GM12878 (cell line): ENCODE measurements around the gene SMIM28. TPM values are rescaled to one million over a fixed set of nuclear protein-coding genes. Genes with fewer than 3 reads are reported as not detected.

Experiments
- ATAC-seq: fragments of 200-7000 bp; cut with Tn5 transposase; 3 replicates; pipeline ENCODE4 v1.9.1; 2020; ENCODE audit warnings: mild to moderate bottlenecking, moderate library complexity
- BruUV-seq: library from RNA; stranded (reverse); fragments of 400-500 nt; replicated peaks from 2 replicates; lab custom pipeline; 2021; lab: Mats Ljungman, UMichigan
- CTCF ChIA-PET: fragments of 300-600 bp; sonication (Branson Sonifier 250); formaldehyde crosslinking; extraction: SDS; loops from one replicate; lab custom pipeline; 2021; ENCODE audit warnings: inconsistent platforms; lab: Yijun Ruan, JAX
- POLR2A ChIA-PET: fragments of 350-600 bp; formaldehyde crosslinking; extraction: SDS; loops from one replicate; lab custom pipeline; 2021; ENCODE audit warnings: inconsistent platforms; lab: Charles Lee
- RAD21 ChIA-PET: fragments of 300-600 bp; sonication (Branson Sonifier 250); formaldehyde crosslinking; loops from one replicate; lab custom pipeline; 2023; ENCODE audit warnings: antibody characterized with exemption; ENCODE audit not compliant: unreplicated experiment; lab: Charles Lee
- SMC1A ChIA-PET: fragments of 300-600 bp; sonication (Branson Sonifier 250); formaldehyde crosslinking; loops from one replicate; lab custom pipeline; 2023; ENCODE audit not compliant: unreplicated experiment, uncharacterized antibody; lab: Charles Lee
- DNase-seq: peaks from one replicate; pipeline ENCODE4 v3.0.0-alpha.2; 2011; ENCODE audit warnings: low read depth, low spot score
- FAIRE-seq: peaks from 3 replicates; lab custom pipeline; 2011; peaks lifted over from hg19 to GRCh38; lab: Jason Lieb, UNC
- H2AFZ ChIP-seq: 2 replicates; pipeline ENCODE4 v1.6.0; 2011; ENCODE audit warnings: low read depth, low read length, control low read depth; ENCODE audit not compliant: control insufficient read depth
- H3K27ac ChIP-seq: 2 replicates; pipeline ENCODE4 v1.5.1; 2011; ENCODE audit warnings: control low read depth; ENCODE audit not compliant: control insufficient read depth, insufficient read depth
- H3K27me3 ChIP-seq, 2 experiments: replicated peaks in 1 of 2; 2 replicates each; pipeline versions ENCODE4 v1.6.0 to v1.6.1; 2011; ENCODE audit warnings: low read length in 1 of 2; ENCODE audit not compliant: control insufficient read depth in 2 of 2, insufficient read depth in 2 of 2
- H3K36me3 ChIP-seq, 2 experiments: 2 replicates each; pipeline ENCODE4 v1.5.1; 2011; ENCODE audit warnings: low read length in 1 of 2; ENCODE audit not compliant: control insufficient read depth in 2 of 2, insufficient read depth in 2 of 2
- H3K4me1 ChIP-seq: 2 replicates; pipeline ENCODE4 v1.6.1; 2011; ENCODE audit warnings: mild to moderate bottlenecking, low read length, moderate library complexity, mixed read lengths; ENCODE audit not compliant: control insufficient read depth, insufficient read depth
- H3K4me2 ChIP-seq: 2 replicates; pipeline ENCODE4 v1.6.0; 2011; ENCODE audit warnings: control low read depth; ENCODE audit not compliant: control insufficient read depth, insufficient read depth
- H3K4me3 ChIP-seq: fragments of 200-600 bp; sonication (generic); 2 replicates; pipeline ENCODE4 v1.5.1; 2016
- H3K79me2 ChIP-seq: 2 replicates; pipeline ENCODE4 v1.6.0; 2011; ENCODE audit warnings: low read length; ENCODE audit not compliant: control insufficient read depth, insufficient read depth
- H3K9ac ChIP-seq: 2 replicates; pipeline ENCODE4 v1.8.0; 2011; ENCODE audit warnings: low read length, control low read depth, mixed read lengths; ENCODE audit not compliant: control insufficient read depth, insufficient read depth
- H3K9me3 ChIP-seq: replicated peaks from 3 replicates; pipeline ENCODE4 v1.5.1; 2011; ENCODE audit warnings: mild to moderate bottlenecking, low read length; ENCODE audit not compliant: control insufficient read depth, insufficient read depth
- H4K20me1 ChIP-seq: 2 replicates; pipeline ENCODE4 v1.6.0; 2011; ENCODE audit not compliant: control insufficient read depth, insufficient read depth
- CBFB ChIP-seq: IDR thresholded peaks from 2 replicates; pipeline ENCODE4 v1.6.1; 2016; ENCODE audit warnings: antibody characterized with exemption, low read depth
- FOS ChIP-seq: IDR thresholded peaks from 3 replicates; pipeline ENCODE4 v1.6.1; 2011; ENCODE audit warnings: borderline replicate concordance; ENCODE audit not compliant: insufficient read length; ENCODE audit errors: extremely low read depth
- FOXM1 ChIP-seq: IDR thresholded peaks from 2 replicates; pipeline ENCODE4 v1.6.1; 2012; ENCODE audit warnings: low read depth, mild to moderate bottlenecking, inconsistent platforms, low read length, moderate library complexity
- PAX8 ChIP-seq: fragments of 450-650 bp; IDR thresholded peaks from 2 replicates; pipeline ENCODE4 v1.6.1; 2017; ENCODE audit warnings: mild to moderate bottlenecking, moderate library complexity
- PML ChIP-seq: IDR thresholded peaks from 2 replicates; pipeline ENCODE4 v1.6.1; 2012; ENCODE audit warnings: low read length, inconsistent platforms
- POU2F2 ChIP-seq: IDR thresholded peaks from 3 replicates; pipeline ENCODE4 v1.6.1; 2011; ENCODE audit warnings: low read depth, mild to moderate bottlenecking, low read length, borderline replicate concordance
- RCOR1 ChIP-seq: conservative IDR thresholded peaks from 2 replicates; pipeline ENCODE4 v1.6.1; 2012; ENCODE audit warnings: low read depth, low read length, improper control_type of control experiment
- SIX5 ChIP-seq: IDR thresholded peaks from 2 replicates; pipeline ENCODE4 v1.6.1; 2011; ENCODE audit warnings: mild to moderate bottlenecking, low read depth, low read length, moderate library complexity; ENCODE audit not compliant: severe bottlenecking
- SREBF1 ChIP-seq: IDR thresholded peaks from 2 replicates; pipeline ENCODE4 v1.6.1; 2012; ENCODE audit warnings: mild to moderate bottlenecking, low read length
- STAT3 ChIP-seq: IDR thresholded peaks from 2 replicates; pipeline ENCODE4 v1.6.1; 2011; ENCODE audit warnings: low read depth, low read length, improper control_type of control experiment
- ZZZ3 ChIP-seq: IDR thresholded peaks from 2 replicates; pipeline ENCODE4 v1.6.1; 2011; ENCODE audit warnings: low read depth; ENCODE audit not compliant: control insufficient read depth, insufficient read length
- WGBS: methylation state at CpG from one replicate; pipeline ENCODE4 v1.1.6; 2016; ENCODE audit warnings: low lambda C conversion rate; ENCODE audit not compliant: insufficient replicate concordance, insufficient coverage; ENCODE audit errors: missing lambda C conversion rate; 5-methylcytosine and 5-hydroxymethylcytosine counted together
- in situ Hi-C: fragments of 300-500 bp; cut with MboI; formaldehyde crosslinking; loops from 9 replicates; pipeline ENCODE4 v1.14.3; 2018; ENCODE audit warnings: mixed read lengths
- intact Hi-C: fragments of 100-400 bp; cut with micrococcal nuclease; formaldehyde crosslinking; loops from one replicate; pipeline ENCODE4 v1.14.2; 2022; ENCODE audit not compliant: unreplicated experiment
- polyA plus RNA-seq, 11 experiments: library from polyadenylated mRNA; depleted of rRNA in 4 of 11; unstranded in 6 of 11; stranded (reverse) in 5 of 11; fragments of >200 nt; fragmentation: Nextera tagmentation in 4 of 11; fragmentation: Illumina TruSeq in 1 of 11; extraction: Ambion mirVana in 4 of 11; extraction: Trizol in 1 of 11; gene quantifications; 1 replicate in 1 of 11; 2 replicates in 10 of 11; pipeline versions ENCODE4 v1.2.1 to v1.2.3, GENCODE V29; 2011 to 2016; ENCODE audit warnings: inconsistent platforms in 2 of 11, missing spikeins in 2 of 11, low read depth in 1 of 11
- total RNA-seq, 4 experiments: library from RNA; depleted of rRNA in 3 of 4; stranded (reverse); fragments of >200 nt in 3 of 4; fragmentation: Illumina TruSeq in 1 of 4; extraction: Trizol in 1 of 4; gene quantifications; 2 replicates each; pipeline versions ENCODE4 v1.2.1 to v1.2.3, GENCODE V29; 2013 to 2021
- TF ChIP-seq, protein P1 (sequence below): IDR thresholded peaks from 2 replicates; pipeline ENCODE4 v1.6.1; 2011; ENCODE audit warnings: borderline replicate concordance, low read depth, mild to moderate bottlenecking, moderate library complexity, low read length; ENCODE audit not compliant: insufficient read depth, poor library complexity, severe bottlenecking

Gene SMIM28
- total and polyA plus RNA-seq, 10 of the 15 experiments (the other 5 are each of a cell fraction or from before 2014, with no cell fraction given), result not detected

DNA sequence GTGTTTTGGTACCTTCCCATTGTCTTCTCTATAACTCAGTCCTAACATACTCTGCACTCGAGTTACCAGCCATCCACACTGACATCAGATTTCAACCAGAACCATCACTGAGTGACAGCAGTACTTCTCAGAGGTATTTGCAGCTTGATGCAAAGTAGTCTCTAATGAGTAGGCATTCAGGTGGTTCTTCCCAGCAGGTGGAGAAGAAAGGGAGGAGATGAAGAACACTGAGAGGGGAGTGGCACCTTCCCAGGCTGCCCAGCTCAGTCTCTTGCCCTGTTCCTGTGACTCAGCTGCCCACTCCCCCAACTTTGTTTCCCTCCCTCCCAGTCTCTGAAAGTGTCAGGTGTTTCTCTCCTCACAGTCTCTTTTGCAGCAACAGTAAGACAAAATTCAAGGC lies 38.7 kb upstream of the SMIM28 start:
- no peaks in the 10 kb centered on the region for H3K79me2 ChIP-seq
- no TSS peak for BruUV-seq
- POLR2A ChIA-PET, result no interaction called here
- H3K27me3 ChIP-seq, result peaks cover 2% of the 10 kb centered on the region in 2 experiments
- in situ Hi-C loops (no loop called here), intact Hi-C loops (no loop called here)
- no peaks in the 10 kb centered on the region for H3K4me1 ChIP-seq
- H3K36me3 ChIP-seq, result no peaks in the 10 kb centered on the region
- H3K9ac ChIP-seq, result no peak overlapping the region
- CTCF ChIA-PET, result no interaction called here
- H3K27ac ChIP-seq, result no peak overlapping the region
- FAIRE-seq (no peak), DNase-seq (no peak), ATAC-seq (no peak)
- no peaks in the 10 kb centered on the region for H4K20me1 ChIP-seq
- 0% methylated on average over 1 of the region's 1 CpG for WGBS
- no peak overlapping the region for H2AFZ ChIP-seq
- RAD21 ChIA-PET, result no interaction called here
- H3K4me2 ChIP-seq, result no peak overlapping the region
- no peaks in the 10 kb centered on the region for H3K9me3 ChIP-seq
- SMC1A ChIA-PET, result interaction anchor here (0.6 kb wide), 1 partner anchor 825 kb away, joined by 3 read pairs; no protein-coding TSS in a partner anchor
- no peak overlapping the region for H3K4me3 ChIP-seq
- TF ChIP-seq FOS, result no peak
- no peak for TF ChIP-seq FOXM1
- no peak for TF ChIP-seq PAX8
- TF ChIP-seq CBFB, result no peak
- no peak for TF ChIP-seq RCOR1
- no peak for TF ChIP-seq PML

GRCh38 chr6:138341176-138341575 lies 36.5 kb upstream of the SMIM28 start:
- no peak overlapping the region for H3K27ac ChIP-seq
- no peak overlapping the region for H3K4me2 ChIP-seq
- H2AFZ ChIP-seq, result no peak overlapping the region
- H3K36me3 ChIP-seq, result no peaks in the 10 kb centered on the region
- no peaks in the 10 kb centered on the region for H4K20me1 ChIP-seq
- TF ChIP-seq POU2F2 (no peak), STAT3 (no peak), SREBF1 (no peak), SIX5 (no peak), ZZZ3 (no peak)
- TF ChIP-seq, protein P1, sequence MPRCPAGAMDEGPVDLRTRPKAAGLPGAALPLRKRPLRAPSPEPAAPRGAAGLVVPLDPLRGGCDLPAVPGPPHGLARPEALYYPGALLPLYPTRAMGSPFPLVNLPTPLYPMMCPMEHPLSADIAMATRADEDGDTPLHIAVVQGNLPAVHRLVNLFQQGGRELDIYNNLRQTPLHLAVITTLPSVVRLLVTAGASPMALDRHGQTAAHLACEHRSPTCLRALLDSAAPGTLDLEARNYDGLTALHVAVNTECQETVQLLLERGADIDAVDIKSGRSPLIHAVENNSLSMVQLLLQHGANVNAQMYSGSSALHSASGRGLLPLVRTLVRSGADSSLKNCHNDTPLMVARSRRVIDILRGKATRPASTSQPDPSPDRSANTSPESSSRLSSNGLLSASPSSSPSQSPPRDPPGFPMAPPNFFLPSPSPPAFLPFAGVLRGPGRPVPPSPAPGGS, result no peak
- H3K9me3 ChIP-seq, result no peaks in the 10 kb centered on the region
- intact Hi-C loops, result no loop called here
- ATAC-seq (no peak), FAIRE-seq (no peak), DNase-seq (no peak)
- ChIA-PET CTCF (no interaction called here), SMC1A (no interaction called here), RAD21 (no interaction called here), POLR2A (no interaction called here)
- BruUV-seq, result no TSS peak
- H3K4me1 ChIP-seq, result no peaks in the 10 kb centered on the region
- H3K79me2 ChIP-seq, result no peaks in the 10 kb centered on the region
- in situ Hi-C loops, result no loop called here
- H3K9ac ChIP-seq, result no peak overlapping the region
- no peak overlapping the region for H3K4me3 ChIP-seq
- 0% methylated on average over 1 of the region's 1 CpG for WGBS
- H3K27me3 ChIP-seq, result peaks cover 0 to 2% of the 10 kb centered on the region in 2 experiments; a peak in 1 of 4 replicates
